HG03460 (cell line): ENCODE results near the gene CIDEB.
"Not testable (repeated sequence)": the region's sequence is repeated elsewhere in the genome, so short reads cannot be mapped to it uniquely, and the experiment has no call there.

Experiments
- ATAC-seq: cut with Tn5 transposase; IDR thresholded peaks from one replicate; pipeline ENCODE4 v1.9.1; 2021; ENCODE audit not compliant: unreplicated experiment

The CIDEB gene

GRCh38 chr14:24307575-24308341 lies at the start of gene CIDEB:
Gene CIDEB (minus strand): TSS chr14:24307977. CDS start chr14:24307858, 119 bp downstream.
- no peak for ATAC-seq

GRCh38 chr14:24356208-24356607 lies 48.4 kb upstream of the CIDEB start:
- ATAC-seq, result no peak

GRCh38 chr14:24355009-24355408 lies 47.2 kb upstream of the CIDEB start:
- ATAC-seq, result no peak

GRCh38 chr14:24354482-24354825 lies 46.7 kb upstream of the CIDEB start:
- not testable (repeated sequence) for ATAC-seq

- ATAC-seq, result no peak
Observed at GRCh38 chr14:24353559-24354481, 46.0 kb upstream of the CIDEB start.

GRCh38 chr14:24351517-24351916 lies 43.7 kb upstream of the CIDEB start:
- no peak for ATAC-seq

- ATAC-seq, result no peak
Observed at GRCh38 chr14:24349742-24350141, 42.0 kb upstream of the CIDEB start.

GRCh38 chr14:24348186-24348585 lies 40.4 kb upstream of the CIDEB start:
- no peak for ATAC-seq

GRCh38 chr14:24347134-24347533 lies 39.4 kb upstream of the CIDEB start:
- ATAC-seq, result no peak

GRCh38 chr14:24343795-24344660 lies 36.3 kb upstream of the CIDEB start:
- ATAC-seq, result no peak

GRCh38 chr14:24342889-24343288 lies 35.1 kb upstream of the CIDEB start:
- ATAC-seq, result no peak

GRCh38 chr14:24340606-24341005 lies 32.8 kb upstream of the CIDEB start:
- no peak for ATAC-seq

- ATAC-seq, result peak; percentile 80
Observed at GRCh38 chr14:24339284-24340151, 31.7 kb upstream of the CIDEB start, which contains the start of gene RIPK3. Gene RIPK3 (minus strand): TSS chr14:24339991. CDS start chr14:24339826, 165 bp downstream.

GRCh38 chr14:24338843-24339242 lies 31.1 kb upstream of the CIDEB start:
- ATAC-seq, result no peak

GRCh38 chr14:24337824-24338175 lies 30.0 kb upstream of the CIDEB start:
- no peak for ATAC-seq

- ATAC-seq, result no peak
Observed at GRCh38 chr14:24337144-24337823, 29.5 kb upstream of the CIDEB start.

GRCh38 chr14:24335461-24336171 lies 27.8 kb upstream of the CIDEB start:
- ATAC-seq, result no peak

- no peak for ATAC-seq
Observed at GRCh38 chr14:24334431-24335291, 26.9 kb upstream of the CIDEB start, which contains the start of gene ADCY4. Gene ADCY4 (minus strand): TSS chr14:24335071. CDS start chr14:24334652, 419 bp downstream.
